GM18951 (cell line): ENCODE measurements around the gene ZYG11A.

Experiments
- POLR2A ChIP-seq: IDR thresholded peaks from 4 replicates; pipeline ENCODE4 v1.6.1; 2011; ENCODE audit warnings: mild to moderate bottlenecking; ENCODE audit not compliant: insufficient read length, insufficient read depth; ENCODE audit errors: extremely low read depth
- in situ Hi-C: fragments of 300-500 bp; cut with MboI; formaldehyde crosslinking; loops from one replicate; pipeline ENCODE4 v1.12.0; 2022; ENCODE audit warnings: low sequenced_read_pairs, mixed read lengths, inconsistent platforms; ENCODE audit not compliant: unreplicated experiment

The ZYG11A gene

GRCh38 chr1:52904208-52904926, 61.8 kb downstream of the ZYG11A start:
- TF ChIP-seq POLR2A: no peak
- in situ Hi-C loops: no loop called here

- TF ChIP-seq POLR2A: no peak
- in situ Hi-C loops: no loop called here
These were observed 62.6 kb downstream of the ZYG11A start for GRCh38 chr1:52904927-52905698.

GRCh38 chr1:52906135-52906603, 63.6 kb downstream of the ZYG11A start:
- in situ Hi-C loops: no loop called here
- no peak for TF ChIP-seq POLR2A

GRCh38 chr1:52907068-52907811, 64.7 kb downstream of the ZYG11A start:
- no peak for TF ChIP-seq POLR2A
- in situ Hi-C loops: no loop called here

- no peak for TF ChIP-seq POLR2A
- in situ Hi-C loops: no loop called here
These were observed 65.2 kb downstream of the ZYG11A start for GRCh38 chr1:52907812-52908153.

- TF ChIP-seq POLR2A: no peak
- in situ Hi-C loops: no loop called here
These were observed 69.0 kb downstream of the ZYG11A start for GRCh38 chr1:52911541-52911940.

- in situ Hi-C loops: no loop called here
- TF ChIP-seq POLR2A: no peak
These were observed 70.5 kb downstream of the ZYG11A start for GRCh38 chr1:52913014-52913413.

GRCh38 chr1:52913537-52913936, 71.0 kb downstream of the ZYG11A start:
- in situ Hi-C loops: no loop called here
- TF ChIP-seq POLR2A: no peak

GRCh38 chr1:52914463-52914862, 71.9 kb downstream of the ZYG11A start:
- in situ Hi-C loops: no loop called here

GRCh38 chr1:52915211-52915854, 72.8 kb downstream of the ZYG11A start:
- in situ Hi-C loops: no loop called here
- TF ChIP-seq POLR2A: no peak

More at GRCh38 chr1:52914463-52914862, 71.9 kb downstream of the ZYG11A start:
- no peak for TF ChIP-seq POLR2A

GRCh38 chr1:52915855-52916220, 73.3 kb downstream of the ZYG11A start:
- in situ Hi-C loops: no loop called here
- no peak for TF ChIP-seq POLR2A

GRCh38 chr1:52916241-52916975, 73.8 kb downstream of the ZYG11A start:
- in situ Hi-C loops: no loop called here
- no peak for TF ChIP-seq POLR2A
